ENCODE measurements around the gene RALGAPA1. TPM values are rescaled to one million over a fixed set of nuclear protein-coding genes. Genes with fewer than 3 reads are reported as not detected.

The RALGAPA1 gene
- total and polyA plus RNA-seq, 2 donors (not counting 1 experiment from before 2014, with no cell fraction given) = 17.3 to 94.0 TPM

GRCh38 chr14:35695647-35696046, 113.4 kb downstream of the RALGAPA1 start:
- H3K4me2 ChIP-seq (replicated peaks; ENCODE audit: low read depth, low read length, poor library complexity, severe bottlenecking) = no peak overlapping the region
- POLR2A ChIA-PET = no interaction called here
- no peaks in the 10 kb centered on the region for H3K4me1 ChIP-seq (ENCODE audit: control insufficient read depth in 2 of 2, insufficient read depth in 2 of 2, low read length in 2 of 2)
- H3K27ac Mint-ChIP-seq = no peak overlapping the region
- H3K9me3 Mint-ChIP-seq (ENCODE audit: insufficient read depth) = no peaks in the 10 kb centered on the region
- no peaks in the 10 kb centered on the region for H4K20me1 ChIP-seq (ENCODE audit: control insufficient read depth, insufficient read depth, low read length, poor library complexity, severe bottlenecking)
- no peaks in the 10 kb centered on the region for H3K36me3 ChIP-seq (replicated peaks in 1 of 2; ENCODE audit: control extremely low read depth in 1 of 2, control insufficient read depth in 1 of 2, extremely low read depth in 1 of 2, insufficient read depth in 2 of 2, low read length in 1 of 2)
- DNase-seq (no peak), ATAC-seq (ENCODE audit: low read depth) (no peak)
- no peak overlapping the region for H3K9ac ChIP-seq (ENCODE audit: low read length)
- H3K27ac ChIP-seq (ENCODE audit: low read length in 2 of 2) = no peak overlapping the region
- no peaks in the 10 kb centered on the region for H3K4me1 Mint-ChIP-seq
- no peak overlapping the region for H3K4me3 Mint-ChIP-seq
- intact Hi-C loops (cut with micrococcal nuclease) = no loop called here
- H3K79me2 ChIP-seq (ENCODE audit: control insufficient read depth, insufficient read depth, low read length) = no peaks in the 10 kb centered on the region
- H3K27me3 Mint-ChIP-seq = no peaks in the 10 kb centered on the region
- H3K27me3 ChIP-seq (replicated peaks in 1 of 4; ENCODE audit: control extremely low read depth in 1 of 4, control insufficient read depth in 3 of 4, insufficient read depth in 4 of 4, low read length in 3 of 4) = no peaks in the 10 kb centered on the region
- no peak overlapping the region for H3K4me3 ChIP-seq (ENCODE audit: control extremely low read depth in 1 of 5, extremely low read depth in 1 of 5, insufficient read depth in 1 of 5, low read depth in 2 of 5, low read length in 4 of 5)
- TF ChIP-seq EZH2 (IDR thresholded peaks at IDR 0.05; ENCODE audit: borderline replicate concordance, insufficient read depth, low read depth, low read length, poor library complexity, severe bottlenecking) (no peak), CTCF (IDR thresholded peaks at IDR 0.05) (no peak)
- whole genome bisulfite sequencing (ENCODE audit: insufficient coverage) = no CpG with 5 or more reads among the region's 1 CpG
- CTCF ChIA-PET = interaction anchor here (1.1 kb wide), 1 partner anchor 26 kb away, joined by 3 read pairs; no protein-coding TSS in a partner anchor
- H2AFZ ChIP-seq (ENCODE audit: insufficient read depth, low read depth, low read length, poor library complexity, severe bottlenecking) = no peak overlapping the region
- H3K9me3 ChIP-seq (ENCODE audit: control extremely low read depth in 1 of 3, control insufficient read depth in 2 of 3, insufficient read depth in 1 of 3, low read length in 2 of 3) = no peaks in the 10 kb centered on the region

- no peaks in the 10 kb centered on the region for H3K27me3 ChIP-seq (replicated peaks in 1 of 4; ENCODE audit: control extremely low read depth in 1 of 4, control insufficient read depth in 3 of 4, insufficient read depth in 4 of 4, low read length in 3 of 4)
- H3K4me3 ChIP-seq (ENCODE audit: control extremely low read depth in 1 of 5, extremely low read depth in 1 of 5, insufficient read depth in 1 of 5, low read depth in 2 of 5, low read length in 4 of 5) = no peak overlapping the region
- no peaks in the 10 kb centered on the region for H3K9me3 ChIP-seq (ENCODE audit: control extremely low read depth in 1 of 3, control insufficient read depth in 2 of 3, insufficient read depth in 1 of 3, low read length in 2 of 3)
- Mint-ChIP-seq H3K27ac (no peak overlapping the region), H3K27me3 (no peaks in the 10 kb centered on the region), H3K9me3 (ENCODE audit: insufficient read depth) (no peaks in the 10 kb centered on the region), H3K4me3 (no peak overlapping the region), H3K4me1 (no peaks in the 10 kb centered on the region)
- TF ChIP-seq CTCF (IDR thresholded peaks at IDR 0.05) (no peak), EZH2 (IDR thresholded peaks at IDR 0.05; ENCODE audit: borderline replicate concordance, insufficient read depth, low read depth, low read length, poor library complexity, severe bottlenecking) (no peak)
- no peak overlapping the region for H3K9ac ChIP-seq (ENCODE audit: low read length)
- POLR2A ChIA-PET = no interaction called here
- H3K4me1 ChIP-seq (ENCODE audit: control insufficient read depth in 2 of 2, insufficient read depth in 2 of 2, low read length in 2 of 2) = no peaks in the 10 kb centered on the region
- H3K79me2 ChIP-seq (ENCODE audit: control insufficient read depth, insufficient read depth, low read length) = no peaks in the 10 kb centered on the region
- H3K36me3 ChIP-seq (replicated peaks in 1 of 2; ENCODE audit: control extremely low read depth in 1 of 2, control insufficient read depth in 1 of 2, extremely low read depth in 1 of 2, insufficient read depth in 2 of 2, low read length in 1 of 2) = no peaks in the 10 kb centered on the region
- no peak overlapping the region for H2AFZ ChIP-seq (ENCODE audit: insufficient read depth, low read depth, low read length, poor library complexity, severe bottlenecking)
- 100% methylated on average over 1 of the region's 1 CpG for WGBS (ENCODE audit: insufficient coverage)
- H3K4me2 ChIP-seq (replicated peaks; ENCODE audit: low read depth, low read length, poor library complexity, severe bottlenecking) = no peak overlapping the region
- intact Hi-C loops (cut with micrococcal nuclease) = no loop called here
- ATAC-seq (ENCODE audit: low read depth) = no peak
- CTCF ChIA-PET = interaction anchor here (1.1 kb wide), 2 partner anchors 13 to 26 kb away, joined by 3 to 4 read pairs; no protein-coding TSS in a partner anchor
- no peaks in the 10 kb centered on the region for H4K20me1 ChIP-seq (ENCODE audit: control insufficient read depth, insufficient read depth, low read length, poor library complexity, severe bottlenecking)
- H3K27ac ChIP-seq (ENCODE audit: low read length in 2 of 2) = no peak overlapping the region
- DNase-seq = no peak
These were observed 114.0 kb downstream of the RALGAPA1 start for GRCh38 chr14:35695072-35695471.
